Measurements from ENCODE around the gene CYB561D1.
A peak's percentile ranks its signal among the peaks of the same experiment; 100 is the strongest.

Gene CYB561D1

GRCh38 chr1:109531826-109532364, 38.0 kb downstream of the CYB561D1 start:
- no peak for FAIRE-seq

GRCh38 chr1:109532365-109533136, 38.7 kb downstream of the CYB561D1 start:
- no peak for FAIRE-seq

DNA sequence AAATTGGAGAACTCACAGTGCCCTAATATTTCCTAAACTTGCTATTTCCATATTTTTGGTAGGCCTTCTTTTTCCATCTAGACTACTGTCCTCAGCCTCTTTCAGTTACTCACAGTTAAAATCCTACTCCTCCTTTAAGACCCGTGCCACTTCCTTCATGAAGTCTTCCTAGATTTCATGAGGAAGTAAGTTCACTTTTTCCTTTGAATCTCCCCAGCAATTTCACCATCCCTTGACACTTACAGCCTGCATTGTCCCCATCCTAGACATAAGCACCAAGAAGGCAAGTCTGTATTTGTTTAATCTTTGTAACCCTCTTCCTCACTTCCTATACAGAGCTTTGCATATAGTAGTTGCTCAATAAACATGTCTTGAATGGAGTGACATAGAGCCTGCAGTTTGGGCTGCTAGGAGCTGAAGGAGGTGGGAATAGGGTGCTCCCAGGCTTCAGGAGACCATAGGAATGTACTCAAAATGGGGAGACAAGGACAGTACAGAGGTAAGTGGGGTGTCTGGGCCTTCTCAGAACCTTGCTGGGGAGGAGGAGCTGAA, 40.5 kb downstream of the CYB561D1 start:
- FAIRE-seq: no peak

GRCh38 chr1:109535481-109535880, 41.6 kb downstream of the CYB561D1 start:
- no peak for FAIRE-seq

- no peak for FAIRE-seq
Observed at GRCh38 chr1:109535971-109536491, 42.1 kb downstream of the CYB561D1 start.

DNA sequence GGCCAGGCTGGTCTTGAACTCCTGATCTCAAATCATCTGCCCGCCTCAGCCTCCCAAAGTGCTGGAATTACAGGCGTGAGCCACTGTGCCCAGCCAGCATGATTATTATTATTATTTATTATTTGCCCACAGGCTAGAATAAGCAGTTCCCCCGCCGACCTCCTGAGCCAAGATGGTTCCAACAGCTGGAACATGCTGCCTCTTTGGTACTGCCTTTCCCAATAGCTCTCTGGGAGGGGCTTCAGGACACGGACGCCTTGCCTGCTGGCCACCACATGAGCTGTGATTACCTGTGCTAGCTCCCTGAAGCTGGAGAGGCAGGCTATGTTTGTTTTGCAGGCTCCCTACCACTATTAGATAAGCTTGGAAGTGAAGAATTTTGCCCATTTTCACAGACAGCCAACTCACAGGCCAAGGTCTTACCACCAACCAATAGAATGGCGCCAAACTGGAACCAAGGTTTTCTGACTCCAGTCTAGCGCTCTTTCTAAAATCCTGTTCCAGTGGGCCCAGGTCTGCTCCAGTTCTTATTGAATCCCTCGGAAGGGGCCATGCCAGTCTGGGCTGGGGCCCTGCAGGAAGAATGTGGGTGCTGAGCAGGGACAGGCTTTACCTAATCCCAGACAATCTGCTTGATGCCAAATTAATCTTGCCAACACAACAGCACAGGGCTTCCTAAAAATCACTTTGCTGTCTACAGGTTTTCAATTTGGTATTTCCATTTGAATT, 43.7 kb downstream of the CYB561D1 start:
- FAIRE-seq: no peak

GRCh38 chr1:109538827-109539555, 45.1 kb downstream of the CYB561D1 start:
- FAIRE-seq: no peak

DNA sequence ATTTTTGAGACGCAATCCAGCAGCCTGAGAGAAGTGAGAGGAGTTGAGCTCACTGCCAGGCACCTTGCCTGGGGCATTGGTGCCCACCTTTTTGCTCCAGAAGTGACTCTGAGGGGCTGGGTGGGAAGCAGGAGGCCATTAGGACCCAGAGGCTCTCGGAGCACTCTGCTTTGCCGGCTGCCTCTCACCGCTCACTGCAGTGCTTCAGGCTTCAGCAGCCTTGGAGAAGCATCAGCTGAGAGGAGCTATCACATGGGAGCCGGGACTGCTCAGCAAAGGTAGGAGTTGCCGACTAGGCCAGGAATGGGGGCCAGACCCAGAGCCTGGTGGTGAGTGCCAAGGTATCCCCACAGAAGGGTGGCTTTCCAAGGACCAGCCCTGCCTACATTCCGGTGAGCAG, 45.8 kb downstream of the CYB561D1 start, which contains the start of gene GPR61:
GPR61 (plus strand) TSS at position 197 of the 400 bp plus-strand sequence. CDS start 3,151 bp downstream, outside the sequence.
- no peak for FAIRE-seq

- no peak for FAIRE-seq
Observed at GRCh38 chr1:109541102-109541501, 47.2 kb downstream of the CYB561D1 start.

DNA sequence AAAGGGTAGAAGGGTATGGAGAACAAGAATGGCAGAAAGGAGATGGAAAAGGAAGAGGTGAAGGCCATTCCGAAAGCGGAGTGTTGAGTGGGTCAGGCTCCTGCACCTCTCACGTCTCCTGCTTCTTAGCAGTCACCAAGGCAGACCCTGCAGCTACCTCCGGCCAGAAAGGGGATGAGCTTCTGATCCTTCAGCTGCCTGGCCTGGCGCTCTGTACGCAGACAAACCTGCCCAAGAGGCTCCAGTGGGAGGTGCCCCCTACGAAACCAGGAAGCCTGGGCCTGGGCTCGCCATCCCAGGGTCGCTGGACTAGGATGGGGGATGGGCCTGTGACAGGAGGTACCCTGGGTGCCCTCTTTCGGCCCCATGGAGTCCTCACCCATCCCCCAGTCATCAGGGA, 48.8 kb downstream of the CYB561D1 start:
- no peak for FAIRE-seq

DNA sequence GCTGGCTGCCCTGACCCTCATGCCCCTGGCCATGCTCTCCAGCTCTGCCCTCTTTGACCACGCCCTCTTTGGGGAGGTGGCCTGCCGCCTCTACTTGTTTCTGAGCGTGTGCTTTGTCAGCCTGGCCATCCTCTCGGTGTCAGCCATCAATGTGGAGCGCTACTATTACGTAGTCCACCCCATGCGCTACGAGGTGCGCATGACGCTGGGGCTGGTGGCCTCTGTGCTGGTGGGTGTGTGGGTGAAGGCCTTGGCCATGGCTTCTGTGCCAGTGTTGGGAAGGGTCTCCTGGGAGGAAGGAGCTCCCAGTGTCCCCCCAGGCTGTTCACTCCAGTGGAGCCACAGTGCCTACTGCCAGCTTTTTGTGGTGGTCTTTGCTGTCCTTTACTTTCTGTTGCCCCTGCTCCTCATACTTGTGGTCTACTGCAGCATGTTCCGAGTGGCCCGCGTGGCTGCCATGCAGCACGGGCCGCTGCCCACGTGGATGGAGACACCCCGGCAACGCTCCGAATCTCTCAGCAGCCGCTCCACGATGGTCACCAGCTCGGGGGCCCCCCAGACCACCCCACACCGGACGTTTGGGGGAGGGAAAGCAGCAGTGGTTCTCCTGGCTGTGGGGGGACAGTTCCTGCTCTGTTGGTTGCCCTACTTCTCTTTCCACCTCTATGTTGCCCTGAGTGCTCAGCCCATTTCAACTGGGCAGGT, 49.5 kb downstream of the CYB561D1 start:
- FAIRE-seq: no peak

DNA sequence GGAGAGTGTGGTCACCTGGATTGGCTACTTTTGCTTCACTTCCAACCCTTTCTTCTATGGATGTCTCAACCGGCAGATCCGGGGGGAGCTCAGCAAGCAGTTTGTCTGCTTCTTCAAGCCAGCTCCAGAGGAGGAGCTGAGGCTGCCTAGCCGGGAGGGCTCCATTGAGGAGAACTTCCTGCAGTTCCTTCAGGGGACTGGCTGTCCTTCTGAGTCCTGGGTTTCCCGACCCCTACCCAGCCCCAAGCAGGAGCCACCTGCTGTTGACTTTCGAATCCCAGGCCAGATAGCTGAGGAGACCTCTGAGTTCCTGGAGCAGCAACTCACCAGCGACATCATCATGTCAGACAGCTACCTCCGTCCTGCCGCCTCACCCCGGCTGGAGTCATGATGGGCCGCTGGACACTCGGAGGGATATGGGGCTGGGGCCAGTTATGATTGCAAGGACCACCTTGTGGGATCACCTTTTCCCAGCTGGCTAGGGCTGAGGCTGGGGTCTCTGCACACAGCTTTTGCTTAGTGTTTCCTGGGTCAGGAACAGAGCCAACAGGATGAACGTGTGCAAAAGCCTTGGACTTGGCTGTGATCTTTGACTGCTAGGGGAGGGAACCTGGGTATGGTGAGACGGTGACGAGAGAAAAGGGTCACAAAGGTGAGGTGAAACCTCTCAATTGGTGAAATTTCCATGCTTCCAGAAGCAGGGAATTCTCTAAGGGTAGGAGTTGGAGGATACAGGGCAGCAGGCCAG, 50.3 kb downstream of the CYB561D1 start:
- FAIRE-seq: no peak

DNA sequence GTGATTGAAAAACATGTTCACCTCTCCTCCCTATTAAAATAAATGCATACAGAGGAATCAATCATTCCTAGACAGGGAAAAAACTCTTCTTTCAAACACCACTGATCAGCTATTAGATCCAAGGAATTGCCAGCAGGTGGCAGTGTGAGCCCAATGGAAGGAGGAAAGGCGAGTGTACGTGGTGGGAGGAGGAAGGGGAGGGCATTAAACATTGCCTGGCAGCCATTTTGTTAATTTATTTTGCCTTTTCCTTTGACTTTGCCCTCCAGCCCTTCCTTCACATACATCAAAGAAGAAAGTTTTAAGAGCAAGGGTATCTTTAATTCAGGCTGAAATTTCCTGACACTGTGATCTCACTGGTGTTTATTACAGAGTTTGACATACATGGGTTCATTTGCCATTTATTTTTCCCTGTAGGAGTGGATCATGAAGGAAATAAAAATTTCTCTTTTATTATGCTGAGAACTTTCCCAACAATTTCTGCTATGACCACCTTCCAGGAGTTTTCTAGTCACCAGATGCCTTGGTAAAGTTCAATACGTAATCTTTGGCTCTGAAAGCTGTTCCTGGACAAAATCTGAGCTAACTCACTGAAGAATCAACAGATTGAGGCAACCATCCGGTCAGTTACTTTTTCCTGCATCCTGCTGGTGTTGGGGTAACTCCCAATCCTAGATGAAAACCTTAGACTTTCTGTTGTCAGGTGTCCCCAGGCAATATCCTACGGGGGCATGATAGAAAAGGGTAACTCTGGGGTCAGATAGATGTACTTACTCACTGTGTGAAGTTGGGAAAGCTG, 52.6 kb downstream of the CYB561D1 start:
- FAIRE-seq: peak; percentile 51

DNA sequence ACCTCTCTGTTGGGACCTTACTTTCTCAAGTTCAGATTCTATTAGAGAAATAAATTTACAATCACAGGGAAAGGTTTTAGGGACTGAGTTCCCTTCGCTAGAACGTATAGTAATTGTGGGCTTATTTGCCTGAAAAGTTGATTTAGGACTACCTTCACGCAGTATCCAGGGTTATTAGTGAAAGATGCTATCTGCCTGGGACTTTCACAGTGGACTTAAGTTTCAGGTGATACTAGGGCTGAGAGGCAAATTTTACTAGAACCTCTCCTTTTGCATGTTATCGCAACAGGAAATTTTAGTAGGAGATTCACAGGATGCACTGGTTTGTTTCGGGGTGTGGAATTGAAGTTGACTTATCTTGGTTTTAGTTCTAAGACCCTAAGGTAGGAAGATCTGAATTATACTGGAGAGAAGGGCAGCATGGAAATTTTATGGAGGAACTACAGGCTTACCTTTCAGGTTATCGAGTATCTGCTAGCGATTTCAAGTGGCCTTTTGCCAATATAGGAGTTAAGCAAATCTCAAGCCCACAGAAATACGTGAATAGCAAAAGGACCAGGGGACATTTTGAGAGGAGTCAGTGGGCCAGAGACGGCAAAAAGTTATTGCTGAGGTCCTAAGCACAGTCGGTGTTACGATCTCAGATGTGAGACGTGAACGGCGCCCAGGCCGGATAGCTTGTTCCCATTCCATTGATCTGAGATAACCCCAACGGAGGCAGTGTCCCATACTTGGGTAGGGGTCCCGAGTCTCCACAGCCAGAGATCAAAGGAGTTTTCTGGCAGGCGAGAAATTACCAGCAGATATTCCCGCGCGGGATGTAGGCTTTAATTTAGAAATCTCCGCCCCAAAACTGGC, 53.8 kb downstream of the CYB561D1 start:
- FAIRE-seq: no peak

DNA sequence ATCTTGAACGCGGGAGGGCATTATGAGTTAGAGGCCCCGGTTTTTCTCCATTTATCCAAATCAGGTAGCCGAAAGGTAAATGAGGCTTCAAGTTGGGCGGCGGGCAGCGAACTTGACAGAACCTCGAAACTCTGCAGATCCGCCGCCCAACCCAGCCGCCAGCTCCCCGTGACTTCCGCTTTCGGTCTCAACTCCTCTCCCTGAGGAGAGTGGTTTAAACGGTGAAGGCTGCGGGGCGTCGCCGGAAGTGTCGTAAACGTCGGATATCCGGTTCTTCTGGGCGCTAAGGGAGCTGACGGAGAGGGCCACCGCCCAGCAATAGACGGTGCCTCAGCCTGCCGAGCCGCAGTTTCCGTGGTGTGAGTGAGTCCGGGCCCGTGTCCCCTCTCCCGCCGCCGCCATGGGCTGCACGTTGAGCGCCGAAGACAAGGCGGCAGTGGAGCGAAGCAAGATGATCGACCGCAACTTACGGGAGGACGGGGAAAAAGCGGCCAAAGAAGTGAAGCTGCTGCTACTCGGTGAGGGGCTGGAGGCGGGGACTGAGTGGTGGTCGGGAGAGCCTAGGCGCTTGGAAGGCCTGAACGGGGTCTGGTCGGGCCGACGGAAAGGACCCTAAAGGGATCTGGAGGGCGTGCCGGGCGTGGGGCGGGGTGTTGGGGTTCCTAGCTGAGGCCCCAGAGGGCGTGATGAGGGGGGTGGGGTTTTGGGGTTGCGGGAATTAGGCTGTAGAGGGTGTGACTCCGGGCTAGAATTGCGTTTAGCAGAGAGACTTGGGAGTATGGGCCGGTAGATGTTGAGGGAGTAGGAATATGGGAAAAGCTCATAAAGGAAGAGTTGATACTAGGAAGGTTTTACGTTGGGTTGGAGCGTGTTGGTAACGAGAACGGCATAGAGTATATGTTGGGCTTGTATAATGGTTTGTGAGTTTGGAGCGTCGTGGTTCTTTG, 54.7 kb downstream of the CYB561D1 start, which contains the start of gene GNAI3:
GNAI3 (plus strand) TSS at position 295 of the 947 bp plus-strand sequence; CDS start at position 401, 106 bp downstream.
- FAIRE-seq: no peak
